Endothelial cell of umbilical vein (primary cell): Measurements from ENCODE around the gene ZNF599. TPM values are rescaled to one million over a fixed set of nuclear protein-coding genes. Genes with fewer than 3 reads are reported as not detected.

Experiments
- BruUV-seq: library from RNA; stranded (reverse); fragments of 400-500 nt; replicated peaks from 2 replicates; lab custom pipeline; 2021; lab: Mats Ljungman, UMichigan
- CTCF ChIA-PET: fragments of 300-600, 350-600 bp; sonication (Branson Sonifier 250); formaldehyde crosslinking; loops from one replicate; lab custom pipeline; 2021; ENCODE audit warnings: antibody characterized with exemption, inconsistent platforms; lab: Charles Lee
- POLR2A ChIA-PET: fragments of 300-600, 350-600 bp; sonication (Branson Sonifier 250); formaldehyde crosslinking; loops from one replicate; lab custom pipeline; 2021; ENCODE audit warnings: antibody characterized with exemption, inconsistent platforms; lab: Charles Lee
- DNase-seq: peaks from one replicate; pipeline ENCODE4 v3.0.0-alpha.2; 2011; ENCODE audit warnings: low read depth, low spot score
- FAIRE-seq: peaks from 2 replicates; lab custom pipeline; 2011; peaks lifted over from hg19 to GRCh38; lab: Jason Lieb, UNC
- H2AFZ ChIP-seq: 2 replicates; pipeline ENCODE4 v1.6.0; 2012; ENCODE audit warnings: low read depth, low read length, control low read depth, inconsistent platforms
- H3K27ac ChIP-seq: 2 replicates; pipeline ENCODE4 v1.5.1; 2011; ENCODE audit warnings: low read depth, mild to moderate bottlenecking, control low read depth, low read length, moderate library complexity; ENCODE audit not compliant: insufficient read depth
- H3K27me3 ChIP-seq, 2 experiments: 2 replicates each; pipeline versions ENCODE4 v1.6.0 to v1.6.1; 2011; ENCODE audit warnings: low read length in 2 of 2, mixed read lengths in 1 of 2; ENCODE audit not compliant: control insufficient read depth in 2 of 2, insufficient read depth in 2 of 2
- H3K36me3 ChIP-seq, 2 experiments: 2 replicates in 1 of 2; 3 replicates in 1 of 2; pipeline ENCODE4 v1.5.1; 2011; ENCODE audit warnings: low read length in 2 of 2, mild to moderate bottlenecking in 1 of 2, moderate library complexity in 1 of 2; ENCODE audit not compliant: control insufficient read depth in 2 of 2, insufficient read depth in 2 of 2; ENCODE audit errors: extremely low read depth in 1 of 2
- H3K4me1 ChIP-seq: 3 replicates; pipeline ENCODE4 v1.5.1; 2011; ENCODE audit warnings: mild to moderate bottlenecking, low read length; ENCODE audit not compliant: control insufficient read depth, insufficient read depth; ENCODE audit errors: extremely low read depth
- H3K4me2 ChIP-seq: 2 replicates; pipeline ENCODE4 v1.6.1; 2011; ENCODE audit warnings: low read length, control low read depth, mixed read lengths; ENCODE audit not compliant: insufficient read depth
- H3K4me3 ChIP-seq, 3 experiments: fragments of 200-600 bp in 1 of 3; sonication (generic), shearing (Covaris generic) in 1 of 3; replicated peaks in 1 of 3; 2 replicates each; pipeline ENCODE4 v1.5.1; 2011 to 2016; ENCODE audit warnings: control low read depth in 3 of 3, low read length in 3 of 3, mild to moderate bottlenecking in 2 of 3, inconsistent platforms in 1 of 3, low read depth in 1 of 3, moderate library complexity in 1 of 3; ENCODE audit not compliant: insufficient read depth in 1 of 3
- H3K79me2 ChIP-seq: 2 replicates; pipeline ENCODE4 v1.6.0; 2012; ENCODE audit warnings: low read length, inconsistent platforms; ENCODE audit not compliant: control insufficient read depth, insufficient read depth
- H3K9ac ChIP-seq: replicated peaks from 2 replicates; pipeline ENCODE3; 2011; ENCODE audit warnings: low read length, control low read depth; ENCODE audit not compliant: insufficient read depth; ENCODE audit errors: extremely low read depth
- H3K9me1 ChIP-seq: replicated peaks from 3 replicates; pipeline ENCODE4 v1.6.0; 2011; ENCODE audit warnings: mild to moderate bottlenecking, low read length; ENCODE audit not compliant: control insufficient read depth, insufficient read depth; ENCODE audit errors: extremely low read depth
- H3K9me3 ChIP-seq: replicated peaks from 2 replicates; pipeline ENCODE4 v1.5.1; 2012; ENCODE audit warnings: low read length, inconsistent platforms; ENCODE audit not compliant: control insufficient read depth, insufficient read depth
- H4K20me1 ChIP-seq: replicated peaks from 2 replicates; pipeline ENCODE3; 2011; ENCODE audit warnings: mild to moderate bottlenecking, low read length; ENCODE audit not compliant: control insufficient read depth, insufficient read depth; ENCODE audit errors: extremely low read depth
- CTCF ChIP-seq, 2 donors: IDR thresholded peaks; 1 replicate in 1 of 2; 2 replicates in 1 of 2; pipeline ENCODE4 v1.5.1; 2011; ENCODE audit warnings: low read length in 2 of 2, mild to moderate bottlenecking in 2 of 2, moderate library complexity in 2 of 2, control low read depth in 1 of 2, inconsistent platforms in 1 of 2, low read depth in 1 of 2; ENCODE audit not compliant: insufficient read depth in 1 of 2; ENCODE audit errors: extremely low read depth in 1 of 2
- EZH2 ChIP-seq: IDR thresholded peaks from 2 replicates; pipeline ENCODE4 v1.6.1; 2012; ENCODE audit warnings: borderline replicate concordance, low read depth, mild to moderate bottlenecking, moderate library complexity, low read length, inconsistent platforms; ENCODE audit not compliant: severe bottlenecking
- FOS ChIP-seq: IDR thresholded peaks from 2 replicates; pipeline ENCODE4 v1.6.1; 2011; ENCODE audit warnings: mild to moderate bottlenecking, low read length, moderate library complexity, borderline replicate concordance; ENCODE audit not compliant: insufficient read depth
- GATA2 ChIP-seq: IDR thresholded peaks from 2 replicates; pipeline ENCODE4 v1.7.0; 2011; ENCODE audit warnings: low read depth, mild to moderate bottlenecking, moderate library complexity, mixed read lengths, low read length; ENCODE audit not compliant: insufficient read length, insufficient read depth
- JUN ChIP-seq: IDR thresholded peaks from 2 replicates; pipeline ENCODE4 v1.6.1; 2011; ENCODE audit warnings: borderline replicate concordance, low read depth; ENCODE audit not compliant: insufficient read length, insufficient read depth
- MAX ChIP-seq: IDR thresholded peaks from 2 replicates; pipeline ENCODE4 v1.6.1; 2011; ENCODE audit not compliant: insufficient read depth, insufficient read length
- MYC ChIP-seq: IDR thresholded peaks from one replicate; pipeline ENCODE4 v1.6.1; 2011; ENCODE audit warnings: mild to moderate bottlenecking, low read depth, low read length
- POLR2A ChIP-seq: IDR thresholded peaks from 2 replicates; pipeline ENCODE4 v1.6.1; 2012; ENCODE audit warnings: low read depth, mild to moderate bottlenecking, control low read depth, low read length
- POLR2AphosphoS5 ChIP-seq: IDR thresholded peaks from 2 replicates; pipeline ENCODE4 v1.6.1; 2012; ENCODE audit warnings: low read depth, mild to moderate bottlenecking, control low read depth, low read length, moderate library complexity; ENCODE audit not compliant: insufficient read depth
- dilution Hi-C: fragments of 300-500 bp; cut with MboI; formaldehyde crosslinking; loops from one replicate; pipeline ENCODE4 v1.15.0; 2019; ENCODE audit warnings: low sequenced_read_pairs; ENCODE audit not compliant: extremely low pct_ligation_motif_present
- intact Hi-C: fragments of 100-400 bp; cut with micrococcal nuclease; formaldehyde crosslinking; loops from one replicate; pipeline ENCODE4 v1.10.0; 2022
- polyA plus RNA-seq, 4 experiments: library from polyadenylated mRNA; depleted of rRNA in 3 of 4; stranded (reverse) in 3 of 4; unstranded in 1 of 4; fragments of >200 nt; gene quantifications; 2 replicates each; pipeline versions ENCODE4 v1.2.1 to v1.2.3, GENCODE V29; 2011 to 2012; ENCODE audit warnings: missing spikeins in 1 of 4
- total RNA-seq: library from RNA; stranded (reverse); gene quantifications from 2 replicates; pipeline ENCODE4 v1.2.3, GENCODE V29; 2021

Gene ZNF599
- total and polyA plus RNA-seq, 2 donors (not counting 3 experiments of a cell fraction or from before 2014, with no cell fraction given), result 4.5 to 7.3 TPM

GRCh38 chr19:34731019-34731829, 41.8 kb downstream of the ZNF599 start:
- BruUV-seq, result no TSS peak
- Histone ChIP-seq H4K20me1 (no peaks in the 10 kb centered on the region), H2AFZ (no peak overlapping the region), H3K4me3 (no peak overlapping the region), H3K4me1 (peaks cover 3% of the 10 kb centered on the region), H3K4me2 (no peak overlapping the region), H3K79me2 (no peaks in the 10 kb centered on the region), H3K27ac (no peak overlapping the region), H3K9me1 (no peaks in the 10 kb centered on the region), H3K9ac (no peak overlapping the region), H3K9me3 (no peaks in the 10 kb centered on the region), H3K27me3 (peaks cover 0 to 1% of the 10 kb centered on the region in 2 experiments), H3K36me3 (no peaks in the 10 kb centered on the region)
- intact Hi-C loops (loop anchor here (10.0 kb wide), 1 partner anchor 194 kb away; the partner anchor contains the start of gene ZNF30), dilution Hi-C loops (no loop called here)
- ChIA-PET POLR2A (no interaction called here), CTCF (no interaction called here)
- DNase-seq (no peak), FAIRE-seq (no peak)
- TF ChIP-seq MAX, result no peak
- no peak for TF ChIP-seq JUN
- TF ChIP-seq FOS, result no peak
- TF ChIP-seq MYC, result no peak
- TF ChIP-seq POLR2A, result no peak
- no peak for TF ChIP-seq CTCF (IDR thresholded peaks at IDR 0.05; ENCODE audit: extremely low read depth in 1 of 2, insufficient read depth in 1 of 2, low read depth in 1 of 2, low read length in 2 of 2)
- TF ChIP-seq GATA2, result no peak
- no peak for TF ChIP-seq POLR2AphosphoS5
- no peak for TF ChIP-seq EZH2
